Muscle layer of duodenum (tissue), 2 donors: Measurements from ENCODE around the gene SMARCA5.
A peak's percentile ranks its signal among the peaks of the same experiment; 100 is the strongest.

Source experiments
- H3K27ac ChIP-seq: one replicate; pipeline ENCODE4 v1.7.0; 2013; ENCODE audit warnings: mild to moderate bottlenecking, low read length
- H3K27me3 ChIP-seq: one replicate; pipeline ENCODE4 v1.7.0; 2013; ENCODE audit warnings: low read depth, mild to moderate bottlenecking, control low read depth, low read length
- H3K36me3 ChIP-seq, 2 donors: one replicate each; pipeline ENCODE4 v1.7.0; 2013; ENCODE audit warnings: low read length in 2 of 2, control low read depth in 1 of 2, mild to moderate bottlenecking in 1 of 2; ENCODE audit not compliant: insufficient read depth in 2 of 2, control insufficient read depth in 1 of 2
- H3K4me1 ChIP-seq, 2 donors: one replicate each; pipeline ENCODE4 v1.7.0; 2013; ENCODE audit warnings: low read length in 2 of 2, mild to moderate bottlenecking in 2 of 2, control low read depth in 1 of 2, moderate library complexity in 1 of 2; ENCODE audit not compliant: insufficient read depth in 2 of 2, control insufficient read depth in 1 of 2
- H3K4me3 ChIP-seq, 2 donors: one replicate each; pipeline ENCODE4 v1.7.0; 2013; ENCODE audit warnings: low read length in 2 of 2, low read depth in 1 of 2, mild to moderate bottlenecking in 1 of 2
- H3K9me3 ChIP-seq, 2 donors: one replicate each; pipeline ENCODE4 v1.7.0; 2013; ENCODE audit warnings: low read length in 2 of 2, control low read depth in 1 of 2, mild to moderate bottlenecking in 1 of 2; ENCODE audit not compliant: control insufficient read depth in 1 of 2
- donor health status: healthy.

Gene SMARCA5

GRCh38 chr4:143538979-143539669 lies 25.6 kb downstream of the SMARCA5 start:
- H3K36me3 ChIP-seq: peaks cover 68 to 80% of the 10 kb centered on the region in 2 donors
- no peaks in the 10 kb centered on the region for H3K9me3 ChIP-seq
- H3K27ac ChIP-seq: no peak overlapping the region
- no peaks in the 10 kb centered on the region for H3K4me1 ChIP-seq
- H3K27me3 ChIP-seq: no peaks in the 10 kb centered on the region
- no peak overlapping the region for H3K4me3 ChIP-seq

DNA sequence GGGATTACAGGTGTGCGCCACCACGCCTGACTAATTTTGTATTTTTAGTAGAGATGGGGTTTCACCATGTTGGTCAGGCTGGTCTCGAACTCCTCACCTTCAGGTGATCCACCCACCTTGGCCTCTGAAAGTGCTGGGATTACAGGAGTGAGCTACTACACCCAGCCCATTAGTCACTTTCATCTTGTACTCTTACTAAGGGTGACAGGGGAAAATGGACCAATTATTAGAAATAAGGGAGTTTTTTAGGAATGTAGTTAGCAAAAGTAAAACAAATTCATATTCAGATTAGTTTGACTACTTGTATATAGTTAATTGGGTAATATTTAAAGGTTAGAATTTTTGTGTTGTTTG lies 26.1 kb downstream of the SMARCA5 start:
- Histone ChIP-seq H3K36me3 (peaks cover 68 to 82% of the 10 kb centered on the region in 2 donors), H3K27ac (no peak overlapping the region), H3K9me3 (no peaks in the 10 kb centered on the region), H3K4me3 (no peak overlapping the region), H3K4me1 (no peaks in the 10 kb centered on the region), H3K27me3 (no peaks in the 10 kb centered on the region)

GRCh38 chr4:143549928-143550327 lies 36.4 kb downstream of the SMARCA5 start:
- peaks cover 0 to 15% of the 10 kb centered on the region in 2 donors for H3K4me1 ChIP-seq
- H3K36me3 ChIP-seq: peaks cover 33 to 43% of the 10 kb centered on the region in 2 donors
- no peaks in the 10 kb centered on the region for H3K9me3 ChIP-seq
- H3K4me3 ChIP-seq: no peak overlapping the region
- no peak overlapping the region for H3K27ac ChIP-seq
- no peaks in the 10 kb centered on the region for H3K27me3 ChIP-seq

- H3K27me3 ChIP-seq: no peaks in the 10 kb centered on the region
- H3K36me3 ChIP-seq: peaks cover 3 to 24% of the 10 kb centered on the region in 2 donors
- no peak overlapping the region for H3K27ac ChIP-seq
- H3K9me3 ChIP-seq: no peaks in the 10 kb centered on the region
- peaks cover 0 to 11% of the 10 kb centered on the region in 2 donors for H3K4me1 ChIP-seq
- no peak overlapping the region for H3K4me3 ChIP-seq
Observed at GRCh38 chr4:143554728-143555597, 41.5 kb downstream of the SMARCA5 start.

DNA sequence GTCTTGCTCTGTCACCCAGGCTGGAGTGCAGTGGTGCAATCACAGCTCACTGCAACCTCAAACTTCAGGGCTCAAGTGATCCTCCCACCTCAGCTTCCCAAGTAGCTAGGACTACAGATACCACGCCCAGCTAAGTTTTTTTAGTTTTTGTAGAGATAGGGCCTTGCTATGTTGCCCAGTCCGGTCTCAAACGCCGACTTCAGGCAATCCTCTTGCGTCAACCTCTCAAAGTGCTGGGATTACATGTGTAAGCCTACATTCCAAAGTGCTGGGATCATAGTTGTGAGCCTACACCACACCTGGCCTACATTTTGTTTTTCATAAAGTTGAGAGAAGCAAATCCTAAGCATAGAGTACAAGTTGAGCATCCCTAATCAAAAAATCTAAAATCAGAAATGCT lies 42.2 kb downstream of the SMARCA5 start:
- H3K9me3 ChIP-seq: no peaks in the 10 kb centered on the region
- H3K4me1 ChIP-seq: peaks cover 0 to 7% of the 10 kb centered on the region in 2 donors
- no peak overlapping the region for H3K27ac ChIP-seq
- H3K27me3 ChIP-seq: no peaks in the 10 kb centered on the region
- peaks cover 3 to 23% of the 10 kb centered on the region in 2 donors for H3K36me3 ChIP-seq
- H3K4me3 ChIP-seq: no peak overlapping the region

- H3K4me3 ChIP-seq: no peak overlapping the region
- H3K27me3 ChIP-seq: no peaks in the 10 kb centered on the region
- no peaks in the 10 kb centered on the region for H3K9me3 ChIP-seq
- H3K36me3 ChIP-seq: peaks cover 3 to 19% of the 10 kb centered on the region in 2 donors
- peaks cover 0 to 7% of the 10 kb centered on the region in 2 donors for H3K4me1 ChIP-seq
- no peak overlapping the region for H3K27ac ChIP-seq
Observed at GRCh38 chr4:143558286-143558685, 44.8 kb downstream of the SMARCA5 start.

GRCh38 chr4:143558823-143559756 lies 45.6 kb downstream of the SMARCA5 start:
- no peaks in the 10 kb centered on the region for H3K27me3 ChIP-seq
- H3K4me3 ChIP-seq: peak overlapping the region; percentile 78 to 80
- peaks cover 0 to 17% of the 10 kb centered on the region in 2 donors for H3K36me3 ChIP-seq
- peak overlapping the region; percentile 45 for H3K27ac ChIP-seq
- H3K4me1 ChIP-seq: peaks cover 0 to 7% of the 10 kb centered on the region in 2 donors
- H3K9me3 ChIP-seq: no peaks in the 10 kb centered on the region

DNA sequence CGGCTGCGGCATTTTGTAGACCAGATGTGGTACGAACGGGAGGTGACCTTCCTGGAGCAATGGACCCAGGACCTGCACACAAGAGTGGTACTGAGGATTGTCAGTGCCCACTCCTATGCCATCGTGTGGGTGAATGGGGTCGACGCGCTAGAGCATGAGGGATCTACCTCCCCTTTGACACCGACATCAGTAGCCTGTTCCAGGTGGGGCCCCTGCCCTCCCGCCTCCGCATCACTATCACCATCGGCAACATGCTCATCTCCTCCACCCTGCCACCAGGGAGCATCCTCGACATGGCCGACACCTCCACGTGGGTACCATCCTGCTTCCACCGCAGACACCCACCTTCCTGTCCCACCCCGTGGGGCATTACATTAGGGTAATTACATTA lies 46.2 kb downstream of the SMARCA5 start:
- Histone ChIP-seq H3K27me3 (no peaks in the 10 kb centered on the region), H3K36me3 (peaks cover 0 to 10% of the 10 kb centered on the region in 2 donors), H3K27ac (no peak overlapping the region), H3K9me3 (no peaks in the 10 kb centered on the region), H3K4me1 (peaks cover 0 to 7% of the 10 kb centered on the region in 2 donors), H3K4me3 (peak overlapping the region; percentile 78 to 80)

- no peak overlapping the region for H3K4me3 ChIP-seq
- H3K4me1 ChIP-seq: peaks cover 0 to 6% of the 10 kb centered on the region in 2 donors
- H3K36me3 ChIP-seq: no peaks in the 10 kb centered on the region
- no peaks in the 10 kb centered on the region for H3K27me3 ChIP-seq
- H3K27ac ChIP-seq: no peak overlapping the region
- H3K9me3 ChIP-seq: peaks cover 0 to 2% of the 10 kb centered on the region in 2 donors
Observed at GRCh38 chr4:143564472-143564871, 51.0 kb downstream of the SMARCA5 start.

- H3K27me3 ChIP-seq: no peaks in the 10 kb centered on the region
- H3K36me3 ChIP-seq: no peaks in the 10 kb centered on the region
- H3K9me3 ChIP-seq: no peaks in the 10 kb centered on the region
- no peak overlapping the region for H3K4me3 ChIP-seq
- no peak overlapping the region for H3K27ac ChIP-seq
- no peaks in the 10 kb centered on the region for H3K4me1 ChIP-seq
Observed at GRCh38 chr4:143575331-143575730, 61.8 kb downstream of the SMARCA5 start.
